HG03139 (cell line): ENCODE data around the gene DYTN.
"Not testable (repeated sequence)": the region's sequence is repeated elsewhere in the genome, so short reads cannot be mapped to it uniquely, and the experiment has no call there.

Experiments used
- ATAC-seq: cut with Tn5 transposase; IDR thresholded peaks from one replicate; pipeline ENCODE4 v1.9.1; 2021; ENCODE audit not compliant: unreplicated experiment

The DYTN gene, protein sequence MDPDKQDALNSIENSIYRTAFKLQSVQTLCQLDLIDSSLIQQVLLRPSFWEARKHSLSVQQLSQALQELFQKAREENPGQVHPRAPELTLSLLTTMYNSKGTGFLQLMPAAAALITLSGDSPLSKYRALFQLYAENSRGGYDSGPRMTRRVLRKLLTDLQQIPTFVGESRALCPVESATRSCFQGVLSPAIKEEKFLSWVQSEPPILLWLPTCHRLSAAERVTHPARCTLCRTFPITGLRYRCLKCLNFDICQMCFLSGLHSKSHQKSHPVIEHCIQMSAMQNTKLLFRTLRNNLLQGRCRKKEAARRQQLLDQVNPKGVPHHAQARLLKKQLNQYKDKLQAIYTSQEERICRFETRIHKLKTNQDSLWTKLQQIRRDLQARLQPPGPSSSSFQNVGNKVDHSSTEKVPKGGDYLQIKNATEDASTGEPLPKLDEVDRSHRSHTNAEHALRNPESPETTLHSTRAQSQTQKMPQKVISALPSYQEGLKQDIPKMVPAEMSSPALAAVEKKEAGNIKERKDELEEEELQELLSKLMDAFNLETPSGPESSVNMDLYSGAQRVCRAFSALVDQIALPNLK

DNA sequence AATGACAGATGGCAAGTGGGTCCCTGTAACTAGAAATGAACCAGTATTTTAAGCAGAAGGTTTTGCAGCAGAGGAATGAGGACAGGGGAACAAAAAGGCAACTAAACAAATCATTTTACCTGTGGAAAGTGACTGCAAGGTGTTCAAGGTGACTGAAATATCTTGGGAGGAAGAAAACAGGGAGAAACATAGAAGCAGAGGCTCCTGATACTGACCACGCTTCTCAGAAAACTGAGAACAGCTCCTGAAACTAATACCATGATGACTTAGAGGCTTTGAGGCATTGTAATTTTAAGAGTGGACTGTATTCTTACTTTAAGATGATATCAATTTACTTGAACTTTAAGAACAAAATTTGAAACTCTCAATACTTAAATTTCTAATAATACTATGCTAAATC, at the start of gene DYTN:
TSS of gene DYTN (minus strand) at position 101 of the 400 bp plus-strand sequence. CDS start 117 bp downstream, outside the sequence.
- no peak for ATAC-seq

DNA sequence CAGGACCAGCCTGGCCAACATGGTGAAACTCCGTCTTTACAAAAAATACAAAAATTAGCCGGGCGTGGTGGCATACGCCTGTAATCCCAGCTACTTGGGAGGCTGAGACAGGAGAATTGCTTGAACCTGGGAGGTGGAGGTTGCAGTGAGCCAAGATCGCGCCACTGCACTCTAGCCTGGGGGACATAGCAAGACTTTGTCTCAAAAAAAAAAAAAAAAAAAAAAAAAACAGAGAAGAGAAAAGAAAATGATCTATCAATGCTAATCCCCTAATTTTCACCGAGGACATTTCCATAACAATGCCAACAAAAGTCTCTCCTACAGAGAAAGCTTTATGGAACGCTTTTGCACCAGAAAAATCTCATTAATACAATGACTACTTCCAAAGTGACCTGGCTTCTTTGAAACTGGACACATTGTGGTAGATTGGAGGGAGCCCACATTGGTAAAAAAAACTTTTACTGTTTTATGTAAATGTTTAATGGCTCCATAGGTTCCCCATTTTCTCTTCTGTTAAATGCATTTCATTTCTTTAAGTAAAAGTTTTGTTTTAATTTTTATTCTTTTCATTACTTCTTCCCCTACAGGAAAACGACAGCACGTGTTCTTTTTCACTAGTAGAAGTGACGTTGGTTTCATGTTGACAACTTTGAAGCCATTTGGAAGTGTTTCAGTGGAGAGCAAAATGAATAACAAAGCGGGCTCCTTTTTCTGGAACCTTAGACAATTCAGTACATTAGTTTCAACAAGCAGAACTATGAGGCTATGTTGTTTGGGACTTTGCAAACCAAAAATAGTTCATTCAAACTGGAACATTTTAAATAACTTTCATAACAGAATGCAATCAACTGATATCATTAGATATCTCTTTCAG, 48.1 kb upstream of the DYTN start:
- ATAC-seq = no peak

DNA sequence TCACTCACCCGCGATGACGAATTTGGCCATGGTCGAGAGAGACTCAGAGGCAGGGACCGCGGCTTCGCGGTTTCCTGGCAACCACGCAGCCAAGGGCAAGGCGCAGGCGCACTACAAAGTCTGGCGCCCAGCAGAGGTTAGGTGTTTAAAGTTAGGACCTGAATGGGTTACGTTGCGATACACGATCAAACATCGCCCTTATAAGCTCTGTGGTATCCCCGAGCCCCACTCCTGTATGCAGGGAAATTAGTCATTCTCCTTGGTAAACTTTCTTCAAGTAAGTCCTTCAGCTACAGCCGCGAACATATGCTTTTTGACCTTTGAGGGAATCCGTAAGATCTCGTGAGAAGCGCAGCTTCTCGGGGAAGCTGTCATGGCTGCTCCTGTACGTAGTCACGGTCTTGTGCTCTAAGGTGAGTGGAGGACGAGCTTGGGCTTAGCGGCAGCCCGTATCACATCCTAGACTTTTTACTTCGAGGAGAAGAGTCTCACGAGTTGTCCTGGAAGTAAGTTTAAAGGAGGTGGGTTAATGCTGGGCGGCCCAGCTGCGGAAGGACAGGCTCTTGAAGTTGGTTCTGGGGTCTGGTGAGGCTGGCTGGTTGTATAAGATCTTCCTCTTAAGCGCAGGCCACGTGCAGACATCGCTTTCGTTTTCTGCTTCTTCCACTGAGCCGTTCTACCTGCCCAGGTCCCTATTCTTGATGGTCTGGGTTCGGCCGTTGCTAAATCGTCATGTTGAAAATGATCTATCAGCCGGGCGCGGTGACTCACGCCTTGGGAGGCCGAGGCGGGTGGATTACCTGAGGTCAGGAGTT, 47.3 kb upstream of the DYTN start, which contains the start of the genes FASTKD2 and MDH1B:
TSS of gene FASTKD2 (plus strand) at position 365 of the 815 bp plus-strand sequence. CDS start 1,088 bp downstream, outside the sequence.
TSS of gene MDH1B (minus strand) at position 87 of the 815 bp plus-strand sequence. CDS start at position 30, 57 bp downstream.
- peak; percentile 90 for ATAC-seq

DNA sequence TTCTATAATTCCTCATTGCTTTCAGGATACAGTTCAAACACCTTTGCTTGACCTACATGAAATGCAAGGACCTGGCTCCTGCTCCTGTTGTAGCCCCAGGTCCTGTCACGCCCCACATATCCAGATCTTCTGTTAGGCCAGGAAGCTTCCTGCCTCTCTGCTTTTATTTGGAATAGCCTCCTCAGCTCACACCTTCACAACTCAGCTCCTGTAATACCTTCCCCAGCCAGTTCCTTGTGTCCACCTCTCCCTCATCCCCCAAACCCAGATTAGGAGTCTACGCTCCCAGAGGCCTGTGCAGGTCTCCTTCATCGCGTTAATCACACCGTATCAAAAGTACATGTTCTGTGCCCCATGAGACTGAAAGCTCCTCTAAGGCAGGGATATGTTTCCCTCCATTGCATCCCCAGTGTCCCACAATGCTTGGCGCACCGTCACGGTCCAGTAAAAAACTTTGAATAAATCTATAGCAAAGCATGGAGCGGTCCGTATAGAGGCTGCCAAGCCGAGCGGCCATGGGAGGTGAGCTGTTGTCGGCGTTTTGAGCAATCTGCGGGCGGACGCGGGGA, 46.6 kb upstream of the DYTN start:
- ATAC-seq = no peak

DNA sequence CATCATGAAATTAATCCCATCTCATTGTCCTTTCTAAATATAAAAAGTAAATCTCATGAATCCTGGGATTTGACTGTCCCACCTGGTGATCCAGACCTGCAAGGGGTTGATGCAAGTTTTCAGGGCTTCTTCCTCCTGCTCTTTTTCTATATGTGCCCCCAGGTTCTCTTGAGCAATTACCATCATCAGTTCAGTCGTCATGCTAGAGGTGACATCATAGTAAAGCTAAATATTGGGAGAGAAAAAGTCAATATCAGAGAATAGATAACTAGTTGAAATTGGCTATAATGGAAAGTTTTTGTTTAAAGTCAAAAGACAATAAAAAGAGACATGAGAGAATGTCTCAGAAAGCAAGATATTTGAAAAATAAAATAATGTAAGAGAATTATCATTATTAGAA, 38.6 kb upstream of the DYTN start:
- no peak for ATAC-seq

DNA sequence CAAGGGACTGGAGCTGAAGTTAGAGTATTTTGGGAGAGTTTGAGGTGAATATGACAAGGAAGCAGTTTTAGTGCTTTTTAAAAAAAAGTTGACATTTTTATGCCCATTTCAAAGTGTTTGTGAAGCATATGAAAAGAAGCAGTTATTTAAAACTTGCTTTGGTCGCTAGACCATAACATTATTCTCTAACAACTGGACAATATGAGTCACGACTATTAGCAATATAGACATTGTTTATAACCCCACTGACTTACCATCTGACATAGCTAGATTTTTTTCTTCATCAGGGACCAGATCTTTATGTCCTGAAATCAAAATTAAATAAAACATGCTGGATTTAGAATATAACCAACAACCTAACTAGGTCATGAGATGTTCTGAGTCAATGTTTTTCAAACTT, 22.6 kb upstream of the DYTN start:
- no peak for ATAC-seq

DNA sequence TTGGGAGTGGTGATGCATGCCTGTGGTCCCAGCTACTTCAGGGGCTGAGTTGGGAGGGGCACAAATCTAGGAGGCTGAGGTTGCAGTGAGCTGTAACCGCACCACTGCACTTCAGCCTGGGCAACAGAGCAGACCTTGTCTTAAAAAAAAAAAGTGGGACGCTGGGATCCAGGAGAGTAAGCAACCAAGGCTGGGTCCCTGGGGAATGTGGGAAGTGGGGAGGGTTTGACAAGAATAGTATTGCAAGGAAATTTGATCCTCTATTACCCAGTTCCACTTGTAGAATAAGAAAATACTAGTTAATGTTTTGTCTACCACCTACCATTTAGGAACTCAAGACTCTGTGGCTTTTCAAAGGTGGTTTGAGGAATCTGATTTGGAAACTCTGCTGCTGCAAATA, 21.1 kb upstream of the DYTN start:
- no peak for ATAC-seq

DNA sequence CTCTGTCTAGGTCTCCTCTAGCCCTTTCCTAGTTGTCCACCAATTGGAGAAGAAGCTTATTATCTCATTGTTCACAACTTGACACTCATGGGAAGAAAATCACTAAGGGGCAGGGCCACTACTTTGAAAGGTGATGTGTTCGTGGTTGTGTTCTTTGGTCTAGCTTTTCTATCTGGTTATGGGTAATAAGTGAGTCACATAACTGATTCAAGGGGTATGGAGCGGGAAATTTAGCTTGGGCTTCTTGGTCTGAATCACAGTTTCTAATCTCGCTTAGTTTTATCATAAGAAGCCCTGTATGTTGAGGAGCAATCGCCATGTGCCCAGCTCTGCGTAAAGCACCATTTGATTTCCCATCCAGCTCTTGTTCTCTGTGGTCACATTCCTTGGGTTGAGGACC, 18.7 kb upstream of the DYTN start:
- ATAC-seq = no peak

DNA sequence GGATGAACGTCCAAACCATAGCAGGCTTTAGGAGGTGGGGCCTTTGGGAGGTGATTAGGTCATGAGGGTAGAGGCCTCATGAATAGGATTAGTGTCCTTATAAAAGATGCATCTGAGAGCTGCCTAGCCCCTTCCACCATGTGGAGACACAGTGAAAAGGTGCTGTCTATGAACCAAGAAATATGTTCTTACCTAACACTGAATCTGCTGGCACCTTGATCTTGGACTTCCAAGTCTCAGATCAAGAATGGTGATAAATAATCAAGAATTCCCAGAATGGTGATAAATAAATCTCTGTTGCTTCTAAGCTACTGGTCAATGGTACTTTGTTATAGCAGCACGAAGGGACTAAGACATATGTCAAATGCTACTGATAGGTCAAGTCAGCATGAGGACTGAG, 15.1 kb upstream of the DYTN start:
- no peak for ATAC-seq

DNA sequence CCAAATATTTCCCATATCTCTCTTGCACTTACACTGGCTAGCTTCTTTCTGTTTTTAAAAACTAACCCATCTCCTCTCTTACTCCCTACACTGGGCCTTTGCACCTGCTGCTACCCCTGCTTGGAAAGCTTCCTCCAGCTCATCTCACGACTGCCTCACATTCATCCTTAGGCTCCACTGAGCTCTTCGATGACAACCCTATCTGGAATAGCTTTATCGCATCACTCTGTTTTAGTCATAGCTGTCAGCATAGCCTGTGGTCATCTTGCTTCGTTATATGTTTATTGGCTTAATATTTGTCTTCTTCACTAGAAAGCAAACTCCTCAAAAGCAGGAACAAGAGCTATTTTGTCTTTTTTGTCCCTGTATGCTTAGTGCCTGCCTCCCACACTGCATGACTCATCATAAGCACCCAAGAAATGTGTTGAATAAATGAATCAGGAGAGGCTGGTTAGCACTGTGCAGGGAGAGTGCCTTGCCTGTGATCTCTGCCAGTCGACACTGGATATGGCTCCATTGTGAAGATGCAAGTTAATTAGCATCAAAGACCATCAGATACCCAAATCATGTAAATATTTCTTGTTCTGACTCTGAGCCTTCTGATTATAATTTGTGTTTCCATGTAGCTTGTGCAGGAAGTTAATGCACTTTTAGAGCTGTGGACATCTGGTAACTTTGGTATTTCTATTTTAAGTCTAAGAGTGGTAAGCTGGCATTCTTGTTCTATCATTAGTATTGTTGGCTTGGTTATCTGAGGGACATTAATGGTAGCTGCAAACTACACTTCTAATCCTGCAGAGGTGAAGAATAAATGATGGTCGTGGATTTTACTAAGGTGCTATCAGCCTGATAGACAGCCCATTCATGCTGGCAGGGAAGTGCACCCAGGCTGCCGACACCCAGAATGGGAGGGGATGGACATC, 10.3 kb upstream of the DYTN start:
- no peak for ATAC-seq

DNA sequence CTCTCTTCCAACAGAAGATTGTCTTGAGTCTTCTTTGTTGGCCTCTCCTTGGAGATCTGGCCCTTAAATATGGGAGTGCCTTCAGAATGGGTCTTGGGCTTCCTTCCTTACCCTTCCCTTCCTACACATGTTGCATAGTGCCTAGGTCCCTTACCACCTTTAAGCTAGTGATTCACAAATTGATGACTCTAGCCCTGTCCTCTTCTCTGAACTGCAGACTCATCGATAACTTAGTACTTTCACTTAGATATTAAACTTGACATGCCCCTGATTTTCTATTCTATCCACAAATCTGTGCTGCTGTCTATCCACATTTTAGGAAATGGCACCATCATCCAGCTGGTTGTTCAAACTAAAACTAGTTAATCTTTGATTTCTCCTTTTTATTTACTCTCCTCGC, 9.1 kb upstream of the DYTN start:
- no peak for ATAC-seq

DNA sequence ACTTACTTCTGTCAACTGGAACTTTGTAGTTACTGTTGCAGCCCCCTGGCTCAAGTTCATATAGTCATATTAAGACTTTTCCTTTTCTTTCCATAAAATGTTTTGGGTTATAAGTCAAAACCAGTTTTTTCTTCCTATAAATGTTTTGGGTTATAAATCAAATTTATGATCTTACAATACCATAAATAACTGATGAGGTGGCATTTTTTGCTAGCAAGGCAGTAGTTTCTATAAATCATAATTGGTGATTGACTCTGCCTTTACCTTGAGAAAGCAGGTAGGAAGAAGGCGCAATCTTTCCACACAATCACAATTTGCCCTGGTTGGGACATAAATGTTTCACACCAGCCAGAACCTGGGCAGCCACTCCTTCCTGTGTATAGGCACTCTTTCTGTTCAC, 5.1 kb upstream of the DYTN start:
- ATAC-seq = no peak

DNA sequence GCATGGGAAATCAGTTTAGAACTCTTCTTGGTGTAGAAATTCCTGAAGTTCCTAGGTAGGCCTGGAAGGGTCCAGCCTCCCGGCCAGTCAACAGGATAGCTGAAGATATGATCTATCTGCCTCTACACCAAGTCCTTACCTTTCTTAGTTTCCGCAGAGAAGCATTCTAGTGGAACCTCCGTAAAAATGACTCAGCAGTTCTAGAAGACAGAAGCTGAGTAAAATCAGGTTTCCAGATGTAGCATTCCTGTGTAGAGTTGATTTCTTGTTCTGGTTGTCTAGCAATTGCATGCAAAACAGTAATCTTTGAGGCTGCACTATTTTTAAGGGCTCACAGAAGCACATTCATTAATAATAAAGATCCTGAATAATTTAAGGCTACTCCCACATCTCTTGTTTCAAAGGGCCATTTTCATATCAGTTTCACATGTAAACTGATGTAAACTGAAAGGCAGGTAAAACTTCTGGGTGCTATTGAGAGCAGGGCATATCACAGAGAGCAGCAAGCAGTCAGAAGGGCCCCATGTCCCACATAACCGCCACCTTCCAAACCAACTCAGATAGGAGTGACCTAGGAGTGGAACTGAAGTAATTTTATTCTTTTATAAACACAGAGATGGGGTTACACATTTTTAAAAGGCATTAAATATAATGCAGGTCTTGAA, 3.2 kb upstream of the DYTN start:
- ATAC-seq = peak; percentile 79

DNA sequence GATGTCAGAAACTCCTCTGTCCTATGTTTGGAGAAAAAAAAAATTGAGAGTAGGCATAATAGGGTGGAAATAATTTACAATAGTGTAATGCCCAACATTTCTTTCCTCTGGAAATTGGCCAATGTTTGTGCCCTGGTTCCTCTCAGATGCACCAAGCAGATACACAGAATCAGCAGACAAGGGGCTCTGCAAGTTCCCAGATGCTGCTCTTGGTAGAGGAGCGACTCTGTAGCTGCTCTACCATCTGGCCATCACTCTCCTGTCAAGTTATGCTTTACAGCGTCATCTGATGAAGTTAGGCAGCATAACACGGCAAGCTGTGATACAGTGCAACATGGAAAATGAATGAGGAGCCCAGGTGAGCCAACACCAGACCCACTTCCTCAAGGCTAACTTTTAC, 1.6 kb downstream of the DYTN start:
- no peak for ATAC-seq

DNA sequence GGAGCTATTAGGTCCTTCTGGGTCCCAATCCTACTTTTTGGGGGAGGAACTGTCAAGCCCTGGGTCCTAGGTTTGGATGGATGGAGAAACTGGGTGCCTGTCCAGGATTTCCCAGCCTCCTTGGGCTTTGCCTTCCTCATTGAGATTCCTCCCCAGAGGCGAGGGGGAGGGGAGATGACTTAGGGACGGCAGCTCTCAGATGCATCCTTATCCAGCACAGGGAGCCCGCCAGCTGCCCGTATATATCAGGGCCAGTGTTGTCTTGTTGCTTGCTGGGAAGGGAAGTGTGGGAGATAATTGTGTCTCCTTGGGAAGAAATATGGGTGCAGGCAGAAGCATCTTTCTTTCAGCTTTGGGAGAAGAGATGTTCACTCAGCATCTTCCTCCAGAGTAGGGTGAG, 3.0 kb downstream of the DYTN start:
- not testable (repeated sequence) for ATAC-seq

DNA sequence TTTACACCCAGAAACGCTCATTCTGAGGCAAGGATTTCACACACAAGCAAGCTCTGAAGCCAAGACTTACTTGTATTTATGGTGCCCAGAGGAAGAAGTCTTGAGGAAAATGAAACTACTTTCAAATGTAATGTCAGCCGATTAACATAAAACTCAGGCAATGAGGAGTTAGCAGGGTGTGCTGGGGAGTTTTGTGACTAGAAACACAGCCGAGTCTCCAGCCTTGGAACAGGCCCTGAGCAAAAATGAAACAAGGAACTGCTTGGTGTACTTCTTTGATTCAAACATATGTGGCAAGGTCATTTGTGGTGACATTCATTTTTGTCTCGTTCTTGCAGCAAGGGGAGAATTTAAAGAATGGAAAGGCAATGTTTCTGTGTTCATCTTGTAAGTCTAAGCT, 4.5 kb downstream of the DYTN start:
- peak; percentile 69 for ATAC-seq

DNA sequence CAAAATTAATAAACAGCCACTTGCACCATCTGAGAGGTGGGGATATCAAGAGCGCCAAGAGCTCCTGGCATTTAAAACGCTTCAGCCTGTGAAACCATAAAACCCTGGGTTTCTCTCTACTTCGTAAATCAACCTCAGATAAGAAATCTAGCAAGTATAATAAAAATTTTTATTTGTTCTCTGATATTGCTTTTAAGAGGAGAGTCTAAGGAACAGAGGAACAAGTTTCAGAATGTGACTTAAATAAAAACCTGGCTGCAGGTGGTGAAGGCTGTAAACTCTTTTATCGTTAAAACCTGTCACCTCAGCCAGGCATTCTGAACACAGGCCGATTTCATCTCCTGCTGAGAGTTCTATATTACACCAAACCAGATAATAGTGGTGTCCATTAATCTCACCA, 9.9 kb downstream of the DYTN start:
- ATAC-seq = no peak

DNA sequence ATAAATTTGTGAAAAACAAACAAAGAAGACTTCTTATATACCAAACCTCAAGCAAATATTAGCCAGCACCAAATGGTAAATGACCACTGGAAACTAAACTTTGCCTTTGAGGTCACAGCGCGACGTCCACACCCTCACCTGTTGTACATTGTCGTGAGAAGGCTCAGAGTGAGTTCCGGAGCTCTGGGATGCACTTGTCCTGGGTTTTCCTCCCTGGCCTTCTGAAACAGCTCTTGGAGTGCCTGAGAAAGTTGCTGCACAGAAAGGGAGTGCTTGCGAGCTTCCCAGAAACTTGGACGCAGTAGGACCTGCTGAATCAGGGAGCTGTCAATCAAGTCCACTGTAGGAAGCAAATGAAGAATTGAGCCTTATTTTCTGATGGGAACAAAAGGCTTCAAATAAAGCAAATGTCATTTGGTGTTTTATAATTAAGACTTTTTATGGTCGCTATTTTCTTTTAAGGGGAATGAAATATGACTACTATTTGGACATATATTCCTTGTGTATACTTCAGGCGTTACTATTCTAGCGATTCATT, 11.0 kb downstream of the DYTN start:
- ATAC-seq = no peak
